Smooth muscle cell (in vitro differentiated cells): ENCODE results near the gene MYO18A. TPM values are rescaled to one million over a fixed set of nuclear protein-coding genes. Genes with fewer than 3 reads are reported as not detected.

Experiments used
- DNase-seq: peaks from one replicate; lab custom pipeline; 2025; ENCODE audit not compliant: unreplicated experiment; lab: John Stamatoyannopoulos, UW
- H2AFZ ChIP-seq: fragments of 200-600 bp; sonication (generic); 2 replicates; pipeline ENCODE4 v1.6.0; 2016; ENCODE audit warnings: antibody characterized with exemption, low read depth, mild to moderate bottlenecking
- H3F3A ChIP-seq: fragments of 200-600 bp; sonication (generic); 2 replicates; pipeline ENCODE4 v1.6.0; 2017; ENCODE audit warnings: antibody characterized with exemption, low read depth
- H3K27ac ChIP-seq: fragments of 200-600 bp; sonication (generic); 2 replicates; pipeline ENCODE4 v1.5.1; 2016; ENCODE audit warnings: low read depth, mild to moderate bottlenecking
- H3K27me3 ChIP-seq: fragments of 200-600 bp; sonication (generic); 2 replicates; pipeline ENCODE4 v1.6.1; 2016; ENCODE audit warnings: low read depth, mild to moderate bottlenecking
- H3K36me3 ChIP-seq: fragments of 200-600 bp; sonication (generic); 2 replicates; pipeline ENCODE4 v1.5.1; 2016; ENCODE audit warnings: low read depth
- H3K4me1 ChIP-seq: fragments of 200-600 bp; sonication (generic); 2 replicates; pipeline ENCODE4 v1.5.1; 2016; ENCODE audit warnings: low read depth
- H3K4me2 ChIP-seq: fragments of 200-600 bp; sonication (generic); 2 replicates; pipeline ENCODE4 v1.6.0; 2016; ENCODE audit warnings: mild to moderate bottlenecking
- H3K4me3 ChIP-seq: fragments of 200-600 bp; sonication (generic); 2 replicates; pipeline ENCODE4 v1.5.1; 2016; ENCODE audit warnings: mild to moderate bottlenecking
- H3K79me2 ChIP-seq: fragments of 200-600 bp; sonication (generic); 2 replicates; pipeline ENCODE4 v1.6.0; 2016; ENCODE audit warnings: low read depth, mild to moderate bottlenecking
- H3K9ac ChIP-seq: fragments of 200-600 bp; sonication (generic); 2 replicates; pipeline ENCODE4 v1.6.0; 2016; ENCODE audit warnings: low read depth
- H3K9me3 ChIP-seq: fragments of 200-600 bp; sonication (generic); replicated peaks from 2 replicates; pipeline ENCODE4 v1.5.1; 2016; ENCODE audit warnings: low read depth
- H4K20me1 ChIP-seq: fragments of 200-600 bp; sonication (generic); 2 replicates; pipeline ENCODE4 v1.6.0; 2016; ENCODE audit warnings: low read depth
- CTCF ChIP-seq: fragments of 200-600 bp; sonication (generic); IDR thresholded peaks from 2 replicates; pipeline ENCODE4 v1.5.1; 2017; ENCODE audit warnings: borderline replicate concordance, mild to moderate bottlenecking, antibody characterized with exemption; ENCODE audit not compliant: insufficient read depth, poor library complexity, severe bottlenecking
- WGBS: methylation state at CpG from one replicate; pipeline ENCODE4 v1.1.7; 2016; ENCODE audit warnings: low lambda C conversion rate; 5-methylcytosine and 5-hydroxymethylcytosine counted together
- polyA plus RNA-seq: library from polyadenylated mRNA; unstranded; fragments of >200 nt; fragmentation: Nextera tagmentation; extraction: Ambion mirVana; gene quantifications from 2 replicates; pipeline ENCODE4 v1.2.1, GENCODE V29; 2016
- total RNA-seq: library from RNA; depleted of rRNA; stranded (reverse); fragments of >200 nt; gene quantifications from 2 replicates; pipeline ENCODE4 v1.2.3, GENCODE V29; 2014

The MYO18A gene
- total and polyA plus RNA-seq, 2 experiments from 2014 or later, result 18.0 to 22.1 TPM

- no peak for DNase-seq
- Histone ChIP-seq H2AFZ (no peak overlapping the region), H3F3A (no peaks in the 10 kb centered on the region), H4K20me1 (no peaks in the 10 kb centered on the region), H3K36me3 (no peaks in the 10 kb centered on the region), H3K27ac (no peak overlapping the region), H3K79me2 (no peaks in the 10 kb centered on the region), H3K4me2 (no peak overlapping the region), H3K4me3 (no peak overlapping the region), H3K4me1 (no peaks in the 10 kb centered on the region), H3K9me3 (no peaks in the 10 kb centered on the region), H3K27me3 (no peaks in the 10 kb centered on the region), H3K9ac (no peak overlapping the region)
- 96% methylated on average over 3 of the region's 3 CpGs for WGBS
- TF ChIP-seq CTCF, result no peak
Measured at GRCh38 chr17:29194669-29195068, 14.5 kb upstream of the MYO18A start.

GRCh38 chr17:29193146-29193545 lies 12.9 kb upstream of the MYO18A start:
- 83% methylated on average over 2 of the region's 2 CpGs for WGBS

GRCh38 chr17:29190592-29191207 lies 10.5 kb upstream of the MYO18A start:
- no peaks in the 10 kb centered on the region for H3K4me1 ChIP-seq
- no peaks in the 10 kb centered on the region for H3K27me3 ChIP-seq
- no peak overlapping the region for H3K4me3 ChIP-seq
- no peak overlapping the region for H3K9ac ChIP-seq
- no peaks in the 10 kb centered on the region for H3F3A ChIP-seq
- no peak overlapping the region for H3K4me2 ChIP-seq
- TF ChIP-seq CTCF, result no peak
- no peaks in the 10 kb centered on the region for H3K36me3 ChIP-seq
- H2AFZ ChIP-seq, result no peak overlapping the region
- H3K79me2 ChIP-seq, result no peaks in the 10 kb centered on the region
- no peaks in the 10 kb centered on the region for H3K9me3 ChIP-seq
- no peak for DNase-seq
- WGBS, result 82% methylated on average over 4 of the region's 4 CpGs
- H3K27ac ChIP-seq, result no peak overlapping the region
- H4K20me1 ChIP-seq, result no peaks in the 10 kb centered on the region

More at GRCh38 chr17:29193146-29193545, 12.9 kb upstream of the MYO18A start:
- H3K27me3 ChIP-seq, result no peaks in the 10 kb centered on the region
- no peaks in the 10 kb centered on the region for H3F3A ChIP-seq
- no peak overlapping the region for H2AFZ ChIP-seq
- H3K9me3 ChIP-seq, result no peaks in the 10 kb centered on the region
- H3K36me3 ChIP-seq, result no peaks in the 10 kb centered on the region
- H3K4me3 ChIP-seq, result no peak overlapping the region
- H3K79me2 ChIP-seq, result no peaks in the 10 kb centered on the region
- H3K4me1 ChIP-seq, result no peaks in the 10 kb centered on the region
- TF ChIP-seq CTCF, result no peak
- H3K9ac ChIP-seq, result no peak overlapping the region
- H3K27ac ChIP-seq, result no peak overlapping the region
- no peaks in the 10 kb centered on the region for H4K20me1 ChIP-seq
- H3K4me2 ChIP-seq, result no peak overlapping the region
- DNase-seq, result no peak

- WGBS, result 97% methylated on average over 2 of the region's 2 CpGs
- no peak for TF ChIP-seq CTCF
- H3K4me2 ChIP-seq, result no peak overlapping the region
- H3K9ac ChIP-seq, result no peak overlapping the region
- H3K9me3 ChIP-seq, result no peaks in the 10 kb centered on the region
- no peaks in the 10 kb centered on the region for H3K27me3 ChIP-seq
- no peaks in the 10 kb centered on the region for H4K20me1 ChIP-seq
- no peaks in the 10 kb centered on the region for H3K36me3 ChIP-seq
- H3K4me1 ChIP-seq, result no peaks in the 10 kb centered on the region
- H3K4me3 ChIP-seq, result no peak overlapping the region
- no peaks in the 10 kb centered on the region for H3K79me2 ChIP-seq
- no peak overlapping the region for H2AFZ ChIP-seq
- no peak for DNase-seq
- no peaks in the 10 kb centered on the region for H3F3A ChIP-seq
- H3K27ac ChIP-seq, result no peak overlapping the region
Measured at GRCh38 chr17:29190039-29190438, 9.8 kb upstream of the MYO18A start.
